ENCODE data around the gene VPS37C. TPM values are rescaled to one million over a fixed set of nuclear protein-coding genes. Genes with fewer than 3 reads are reported as not detected.

Gene VPS37C
- total RNA-seq, 1 experiment from 2014 or later: 29.9 TPM

DNA sequence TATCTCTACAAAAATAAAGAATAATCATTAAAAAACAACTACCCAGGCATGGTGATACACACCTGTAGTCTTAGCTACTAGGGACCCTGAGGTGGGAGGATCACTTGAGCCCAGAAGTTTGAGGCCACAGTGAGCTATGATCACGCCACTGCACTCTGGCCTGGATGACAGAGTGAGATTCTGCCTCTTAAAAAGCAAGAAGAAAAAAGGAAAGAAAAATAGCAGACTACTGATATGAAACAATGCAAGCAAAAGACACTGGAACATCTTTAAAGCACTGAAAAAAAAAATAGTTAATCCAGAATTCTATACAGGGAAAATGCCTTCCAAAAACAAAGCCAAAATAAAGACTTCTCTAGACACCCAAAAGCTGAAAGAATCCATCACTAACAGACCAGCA lies 5.9 kb downstream of the VPS37C start:
- Histone ChIP-seq H3K27me3 (replicated peaks) (no peaks in the 10 kb centered on the region), H3K4me1 (replicated peaks) (peaks cover 44% of the 10 kb centered on the region), H3K9me3 (replicated peaks) (peaks cover 11% of the 10 kb centered on the region), H3K36me3 (peaks cover 48% of the 10 kb centered on the region), H3K27ac (no peak overlapping the region), H3K4me3 (no peak overlapping the region)
- no peak for DNase-seq (ENCODE audit: low read depth in 1 of 2, low spot score in 2 of 2)

DNA sequence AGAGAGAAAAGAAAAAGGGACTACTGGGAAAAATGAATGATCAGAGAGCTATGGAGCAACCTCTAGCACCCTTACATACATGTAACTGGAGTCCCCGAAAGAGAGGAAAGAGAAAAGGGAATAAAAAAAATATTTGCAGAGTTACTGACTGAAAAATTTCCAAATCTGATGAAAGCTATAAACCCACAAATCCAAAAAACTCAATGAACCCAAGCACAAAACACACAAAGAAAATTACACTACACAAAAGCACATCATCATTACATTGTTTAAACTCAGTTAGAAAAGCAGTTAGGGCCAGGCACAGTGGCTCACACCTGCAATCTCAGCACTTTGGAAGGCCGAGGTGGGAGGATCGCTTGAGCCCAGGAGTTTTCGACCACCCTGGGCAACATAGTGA lies 6.7 kb downstream of the VPS37C start:
- Histone ChIP-seq H3K4me3 (no peak overlapping the region), H3K9me3 (replicated peaks) (peaks cover 11% of the 10 kb centered on the region), H3K36me3 (peaks cover 48% of the 10 kb centered on the region), H3K27ac (no peak overlapping the region), H3K4me1 (replicated peaks) (peaks cover 45% of the 10 kb centered on the region), H3K27me3 (replicated peaks) (no peaks in the 10 kb centered on the region)
- no peak for DNase-seq (ENCODE audit: low read depth in 1 of 2, low spot score in 2 of 2)

GRCh38 chr11:61153593-61154095 lies 7.6 kb downstream of the VPS37C start:
- H3K27me3 ChIP-seq (replicated peaks): no peaks in the 10 kb centered on the region
- no peak overlapping the region for H3K4me3 ChIP-seq
- peaks cover 11% of the 10 kb centered on the region for H3K9me3 ChIP-seq (replicated peaks)
- DNase-seq (ENCODE audit: low read depth in 1 of 2, low spot score in 2 of 2): no peak
- H3K27ac ChIP-seq: peak overlapping the region; percentile 58
- H3K36me3 ChIP-seq: peaks cover 48% of the 10 kb centered on the region
- H3K4me1 ChIP-seq (replicated peaks): peaks cover 42% of the 10 kb centered on the region

GRCh38 chr11:61152816-61153592 lies 8.2 kb downstream of the VPS37C start:
- H3K4me1 ChIP-seq (replicated peaks): peaks cover 35% of the 10 kb centered on the region
- no peak overlapping the region for H3K4me3 ChIP-seq
- peak overlapping the region; percentile 58 for H3K27ac ChIP-seq
- DNase-seq (ENCODE audit: low read depth in 1 of 2, low spot score in 2 of 2): peak in 1 of 2 experiments; percentile 91
- peaks cover 44% of the 10 kb centered on the region for H3K36me3 ChIP-seq
- H3K9me3 ChIP-seq (replicated peaks): peaks cover 11% of the 10 kb centered on the region
- H3K27me3 ChIP-seq (replicated peaks): no peaks in the 10 kb centered on the region

GRCh38 chr11:61151545-61152252 lies 9.5 kb downstream of the VPS37C start:
- Histone ChIP-seq H3K9me3 (replicated peaks) (peaks cover 11% of the 10 kb centered on the region), H3K36me3 (peaks cover 31% of the 10 kb centered on the region), H3K27me3 (replicated peaks) (no peaks in the 10 kb centered on the region), H3K4me1 (replicated peaks) (peaks cover 35% of the 10 kb centered on the region), H3K27ac (no peak overlapping the region), H3K4me3 (no peak overlapping the region)
- no peak for DNase-seq (ENCODE audit: low read depth in 1 of 2, low spot score in 2 of 2)

DNA sequence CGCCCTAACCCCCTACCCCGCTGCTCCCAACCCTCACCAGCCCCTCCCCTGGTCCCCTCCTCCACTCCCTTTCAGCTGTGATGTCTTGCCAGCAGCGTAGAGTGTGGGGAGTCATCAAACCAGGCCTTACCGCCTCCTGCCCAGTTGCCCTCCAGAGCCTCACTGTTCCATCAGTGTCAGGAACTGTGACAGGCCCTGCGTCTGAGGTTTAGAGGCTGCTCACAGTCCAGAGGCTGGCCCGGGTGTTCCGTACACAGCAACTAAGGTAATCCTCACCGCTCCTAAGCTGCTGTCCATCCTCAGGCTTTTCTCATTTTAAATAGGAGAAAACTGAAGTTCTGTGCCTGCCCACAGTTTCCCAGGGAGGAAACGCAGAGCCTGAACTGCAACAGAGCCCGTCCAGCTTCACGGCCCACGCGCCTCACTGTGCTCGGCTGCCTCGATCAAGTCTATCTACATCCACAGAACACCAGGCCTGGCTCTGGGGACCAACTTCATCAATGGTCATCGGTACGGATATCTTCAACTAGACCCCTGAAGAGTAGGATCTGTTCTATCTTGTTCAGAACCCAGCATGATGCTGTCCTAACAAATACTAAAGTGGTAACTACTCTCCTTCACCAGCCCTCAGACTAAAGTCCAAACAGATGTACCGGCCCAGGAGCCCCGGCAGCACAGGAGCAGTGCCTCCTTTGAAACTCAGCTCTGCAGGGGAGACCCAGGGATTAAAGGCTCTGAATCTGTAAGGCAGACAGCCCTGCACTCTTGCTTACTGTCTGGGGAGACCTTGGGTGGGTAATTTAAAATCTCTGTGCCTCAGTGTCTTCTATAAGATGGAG lies 10.3 kb downstream of the VPS37C start:
- Histone ChIP-seq H3K27me3 (replicated peaks) (no peaks in the 10 kb centered on the region), H3K36me3 (peaks cover 30% of the 10 kb centered on the region), H3K4me3 (no peak overlapping the region), H3K27ac (no peak overlapping the region), H3K9me3 (replicated peaks) (peaks cover 11% of the 10 kb centered on the region), H3K4me1 (replicated peaks) (peaks cover 35% of the 10 kb centered on the region)
- DNase-seq (ENCODE audit: low read depth in 1 of 2, low spot score in 2 of 2): no peak

- Histone ChIP-seq H3K36me3 (peaks cover 28% of the 10 kb centered on the region; the same call in 1 of the 2 replicates), H3K27ac (no peak overlapping the region)
- DNase-seq (ENCODE audit: low read depth in 1 of 2, low spot score in 2 of 2): peak in 1 of 2 experiments; percentile 62
These were observed 11.3 kb downstream of the VPS37C start for GRCh38 chr11:61149624-61150615.

GRCh38 chr11:61147791-61148620 lies 13.2 kb downstream of the VPS37C start:
- H3K4me3 ChIP-seq: no peak overlapping the region

More at GRCh38 chr11:61149624-61150615, 11.3 kb downstream of the VPS37C start:
- H3K27me3 ChIP-seq (replicated peaks): no peaks in the 10 kb centered on the region
- no peak overlapping the region for H3K4me3 ChIP-seq
- peaks cover 3% of the 10 kb centered on the region for H3K9me3 ChIP-seq (replicated peaks)
- H3K4me1 ChIP-seq (replicated peaks): peaks cover 35% of the 10 kb centered on the region

DNA sequence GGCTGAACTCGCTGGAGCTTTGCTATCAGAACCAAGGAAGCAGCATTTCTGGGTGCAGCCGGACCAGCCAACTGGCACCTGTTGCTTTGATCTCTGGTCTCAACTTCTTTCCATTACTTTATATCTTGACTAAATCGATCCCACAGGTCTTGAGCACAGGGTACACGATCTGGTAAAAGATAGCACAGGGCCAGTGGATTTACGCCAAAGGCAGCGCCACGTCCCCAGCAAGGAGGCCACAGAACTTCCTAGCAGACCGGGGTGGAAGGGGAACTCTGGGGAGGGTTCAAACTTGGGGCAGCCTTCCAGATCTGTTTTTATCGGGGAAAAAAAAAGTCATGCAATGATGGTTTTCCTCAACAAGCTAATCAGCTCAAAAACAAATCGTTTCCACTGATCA lies 14.0 kb downstream of the VPS37C start:
- H3K27ac ChIP-seq: no peak overlapping the region
- H3K9me3 ChIP-seq (replicated peaks): no peaks in the 10 kb centered on the region
- peaks cover 23% of the 10 kb centered on the region; the same call in 1 of the 2 replicates for H3K36me3 ChIP-seq
- H3K4me1 ChIP-seq (replicated peaks): peaks cover 15% of the 10 kb centered on the region
- no peak for DNase-seq (ENCODE audit: low read depth in 1 of 2, low spot score in 2 of 2)
- H3K27me3 ChIP-seq (replicated peaks): no peaks in the 10 kb centered on the region
- H3K4me3 ChIP-seq: no peak overlapping the region

More at GRCh38 chr11:61147791-61148620, 13.2 kb downstream of the VPS37C start:
- Histone ChIP-seq H3K4me1 (replicated peaks) (peaks cover 22% of the 10 kb centered on the region), H3K36me3 (peaks cover 23% of the 10 kb centered on the region; the same call in 1 of the 2 replicates), H3K9me3 (replicated peaks) (no peaks in the 10 kb centered on the region), H3K27me3 (replicated peaks) (no peaks in the 10 kb centered on the region), H3K27ac (no peak overlapping the region)
- no peak for DNase-seq (ENCODE audit: low read depth in 1 of 2, low spot score in 2 of 2)

DNA sequence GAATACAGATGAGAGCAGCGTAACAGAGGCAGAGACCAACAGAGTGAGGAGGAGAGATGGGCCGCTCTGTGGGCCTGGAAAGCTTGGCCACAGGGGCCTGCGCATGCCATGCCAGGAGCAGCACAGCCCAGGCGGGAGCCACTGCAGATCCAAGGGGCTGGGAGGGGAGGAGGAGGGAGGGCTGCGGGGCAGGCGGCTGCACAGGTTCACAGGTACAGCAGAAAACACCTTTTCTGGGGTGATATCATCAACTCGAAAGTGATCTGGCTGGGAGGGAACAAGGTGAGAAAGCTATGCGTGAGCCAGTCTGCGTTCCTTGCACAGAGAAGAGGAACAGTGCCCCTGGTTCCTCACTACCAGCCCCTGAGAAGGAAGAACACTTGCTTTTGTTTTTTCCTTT lies 14.8 kb downstream of the VPS37C start:
- DNase-seq (ENCODE audit: low read depth in 1 of 2, low spot score in 2 of 2): no peak
- H3K27me3 ChIP-seq (replicated peaks): no peaks in the 10 kb centered on the region
- peaks cover 13% of the 10 kb centered on the region for H3K4me1 ChIP-seq (replicated peaks)
- H3K36me3 ChIP-seq: peaks cover 17% of the 10 kb centered on the region; the same call in 1 of the 2 replicates
- H3K9me3 ChIP-seq (replicated peaks): no peaks in the 10 kb centered on the region
- H3K4me3 ChIP-seq: no peak overlapping the region
- H3K27ac ChIP-seq: no peak overlapping the region

- H3K27me3 ChIP-seq (replicated peaks): no peaks in the 10 kb centered on the region
- H3K36me3 ChIP-seq: peaks cover 10% of the 10 kb centered on the region; the same call in 1 of the 2 replicates
- H3K4me1 ChIP-seq (replicated peaks): peaks cover 13% of the 10 kb centered on the region
- H3K9me3 ChIP-seq (replicated peaks): no peaks in the 10 kb centered on the region
- no peak overlapping the region for H3K27ac ChIP-seq
- no peak overlapping the region for H3K4me3 ChIP-seq
- no peak for DNase-seq (ENCODE audit: low read depth in 1 of 2, low spot score in 2 of 2)
These were observed 15.8 kb downstream of the VPS37C start for GRCh38 chr11:61145228-61146005.

Measured in SJSA1 (cell line).